Naive thymus-derived CD8-positive, alpha-beta T cell (primary cell): ENCODE results near the gene STK11IP. TPM values are rescaled to one million over a fixed set of nuclear protein-coding genes. Genes with fewer than 3 reads are reported as not detected.

Experiments used
- ATAC-seq, 2 donors: fragments of 150-1000 bp; cut with Tn5 transposase in 1 of 2; sonication (Bioruptor Pico), chemical (Tn5 transposase) in 1 of 2; 1 replicate in 1 of 2; 2 replicates in 1 of 2; pipeline ENCODE4 v1.10.0; 2021; ENCODE audit warnings: mild to moderate bottlenecking in 2 of 2, moderate library complexity in 2 of 2
- POLR2A ChIA-PET: fragments of 350-600 bp; sonication (Branson Sonifier 250); formaldehyde crosslinking; loops from one replicate; lab custom pipeline; 2021; ENCODE audit warnings: antibody characterized with exemption; lab: Charles Lee
- DNase-seq, 10 donors: peaks; one replicate each; pipeline versions ENCODE4 v3.0.0 to v3.0.0-alpha.2; 2020 to 2022
- H3K27ac Mint-ChIP-seq, 10 donors: one replicate each; pipeline ENCODE4 v1.8.0; 2020 to 2022; ENCODE audit warnings: mild to moderate bottlenecking in 10 of 10, mixed read lengths in 10 of 10, moderate library complexity in 4 of 10, inconsistent platforms in 1 of 10
- H3K27me3 Mint-ChIP-seq, 5 donors: one replicate each; pipeline ENCODE4 v1.8.0; 2021 to 2022; ENCODE audit warnings: mixed read lengths in 5 of 5
- H3K36me3 Mint-ChIP-seq, 3 donors: one replicate each; pipeline ENCODE4 v1.8.0; 2020 to 2022; ENCODE audit warnings: mixed read lengths in 3 of 3, mild to moderate bottlenecking in 2 of 3, inconsistent platforms in 1 of 3
- H3K4me1 Mint-ChIP-seq, 4 donors: one replicate each; pipeline ENCODE4 v1.8.0; 2021 to 2022; ENCODE audit warnings: mixed read lengths in 4 of 4
- H3K4me3 Mint-ChIP-seq, 10 donors: one replicate each; pipeline ENCODE4 v1.8.0; 2020 to 2022; ENCODE audit warnings: mild to moderate bottlenecking in 10 of 10, mixed read lengths in 10 of 10, moderate library complexity in 6 of 10, inconsistent platforms in 1 of 10
- H3K9me3 Mint-ChIP-seq, 9 donors: one replicate each; pipeline ENCODE4 v1.8.0; 2020 to 2022; ENCODE audit warnings: mixed read lengths in 9 of 9, mild to moderate bottlenecking in 3 of 9, inconsistent platforms in 1 of 9, moderate library complexity in 1 of 9
- polyA plus RNA-seq, 3 donors: library from polyadenylated mRNA; unstranded; fragments of 300-500 nt; fragmentation: Illumina TruSeq; gene quantifications; one replicate each; pipeline ENCODE4 v1.2.3, GENCODE V29; 2021
- total RNA-seq, 8 experiments: library from RNA in 2 of 8; stranded (reverse) in 2 of 8; gene quantifications; one replicate each; pipeline ENCODE4 v1.2.3 and lab custom pipeline; 2021 to 2026

STK11IP gene
- total and polyA plus RNA-seq, 5 experiments from 2014 or later, result 5.4 to 50.2 (median 9.3) TPM

DNA sequence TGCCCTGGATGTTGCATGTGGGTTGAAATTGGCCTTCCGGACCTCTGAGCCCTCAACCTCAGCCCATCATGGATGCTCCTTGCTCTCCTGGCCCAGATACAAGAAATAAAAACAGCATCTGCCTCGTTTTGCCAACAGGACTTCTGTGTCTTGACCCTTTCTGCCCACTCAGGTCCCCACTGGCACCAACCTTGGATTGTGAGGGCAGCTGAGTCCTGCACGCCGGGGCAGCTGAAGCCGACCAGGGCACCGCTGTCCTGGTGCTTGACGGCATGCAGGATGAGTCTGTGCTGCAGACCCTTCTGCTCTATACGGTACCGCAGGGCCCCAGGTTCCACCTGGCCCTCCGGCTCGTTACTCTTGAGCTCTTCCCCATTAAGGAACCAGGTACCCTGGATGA is 31.0 kb upstream of the STK11IP start:
- H3K27me3 Mint-ChIP-seq, result peaks cover 13 to 56% (median 22%) of the 10 kb centered on the region in 5 donors
- no peak overlapping the region for H3K27ac Mint-ChIP-seq
- POLR2A ChIA-PET, result no interaction called here

GRCh38 chr2:219567131-219567530 is 30.5 kb upstream of the STK11IP start:
- Mint-ChIP-seq H3K27me3 (peaks cover 16 to 61% (median 27%) of the 10 kb centered on the region in 5 donors), H3K4me3 (no peak overlapping the region), H3K27ac (no peak overlapping the region), H3K9me3 (no peaks in the 10 kb centered on the region), H3K4me1 (peaks cover 0 to 5% (median under 1%) of the 10 kb centered on the region in 4 donors), H3K36me3 (no peaks in the 10 kb centered on the region)
- DNase-seq (no peak), ATAC-seq (no peak)
- POLR2A ChIA-PET, result no interaction called here

More for the DNA sequence above, 31.0 kb upstream of the STK11IP start:
- no peak for ATAC-seq
- no peak for DNase-seq
- H3K4me3 Mint-ChIP-seq, result no peak overlapping the region
- no peaks in the 10 kb centered on the region for H3K9me3 Mint-ChIP-seq
- no peaks in the 10 kb centered on the region for H3K36me3 Mint-ChIP-seq
- peaks cover 0 to 4% (median 0%) of the 10 kb centered on the region in 4 donors for H3K4me1 Mint-ChIP-seq

- Mint-ChIP-seq H3K4me3 (no peak overlapping the region), H3K36me3 (no peaks in the 10 kb centered on the region), H3K4me1 (peaks cover 0 to 5% (median under 1%) of the 10 kb centered on the region in 4 donors), H3K9me3 (no peaks in the 10 kb centered on the region), H3K27ac (no peak overlapping the region), H3K27me3 (peaks cover 17 to 59% (median 29%) of the 10 kb centered on the region in 5 donors)
- DNase-seq (no peak), ATAC-seq (no peak)
- POLR2A ChIA-PET, result no interaction called here
These were observed 29.8 kb upstream of the STK11IP start for GRCh38 chr2:219567791-219568361.

DNA sequence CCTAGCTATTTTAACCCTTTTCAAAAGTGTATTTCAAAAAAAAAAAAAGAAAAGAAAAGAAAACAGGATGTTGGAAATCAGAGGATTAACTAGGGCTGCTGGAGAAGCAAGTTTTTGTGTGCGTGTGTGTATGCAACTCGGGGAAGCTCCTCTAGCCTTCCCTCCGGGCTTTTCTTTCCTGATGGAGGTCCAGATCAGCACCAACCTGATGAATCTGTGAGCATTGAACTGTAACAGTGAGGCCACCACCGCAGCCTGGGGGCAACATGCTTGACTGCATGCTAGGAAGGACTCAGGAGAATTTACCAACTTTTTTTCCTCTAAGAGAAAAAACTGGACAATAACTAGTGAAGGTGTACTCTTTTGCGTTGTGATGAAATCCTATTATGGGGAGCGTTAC is 28.6 kb upstream of the STK11IP start:
- POLR2A ChIA-PET, result no interaction called here
- ATAC-seq (no peak), DNase-seq (no peak)
- H3K27me3 Mint-ChIP-seq, result peaks cover 19 to 57% (median 34%) of the 10 kb centered on the region in 5 donors
- peaks cover 0 to 5% (median under 1%) of the 10 kb centered on the region in 4 donors for H3K4me1 Mint-ChIP-seq
- H3K4me3 Mint-ChIP-seq, result peak overlapping the region in 4 of 10 donors; percentile 2 to 29 (median 24)
- no peaks in the 10 kb centered on the region for H3K36me3 Mint-ChIP-seq
- H3K9me3 Mint-ChIP-seq, result no peaks in the 10 kb centered on the region
- peak overlapping the region in 1 of 10 donors; percentile 21 for H3K27ac Mint-ChIP-seq

- no peaks in the 10 kb centered on the region for H3K9me3 Mint-ChIP-seq
- H3K4me3 Mint-ChIP-seq, result peak overlapping the region in 8 of 10 donors; percentile 20 to 64 (median 37)
- peaks cover 0 to 3% (median under 1%) of the 10 kb centered on the region in 4 donors for H3K4me1 Mint-ChIP-seq
- POLR2A ChIA-PET, result no interaction called here
- peaks cover 14 to 52% (median 31%) of the 10 kb centered on the region in 5 donors for H3K27me3 Mint-ChIP-seq
- peak overlapping the region in 1 of 10 donors; percentile 65 for H3K27ac Mint-ChIP-seq
- ATAC-seq, result no peak
- DNase-seq, result no peak
- no peaks in the 10 kb centered on the region for H3K36me3 Mint-ChIP-seq
These were observed 28.0 kb upstream of the STK11IP start for GRCh38 chr2:219569635-219570034.

- peak overlapping the region in 8 of 10 donors; percentile 23 to 67 (median 52) for H3K4me3 Mint-ChIP-seq
- peaks cover 16 to 56% (median 32%) of the 10 kb centered on the region in 5 donors for H3K27me3 Mint-ChIP-seq
- DNase-seq (peak in 1 of 10 donors; percentile 14), ATAC-seq (peak; percentile 50 to 66)
- H3K9me3 Mint-ChIP-seq, result no peaks in the 10 kb centered on the region
- H3K27ac Mint-ChIP-seq, result no peak overlapping the region
- POLR2A ChIA-PET, result interaction anchor here (0.5 to 0.6 kb wide), 2 partner anchors 30 to 52 kb away, joined by 3 read pairs; no protein-coding TSS in a partner anchor
- H3K36me3 Mint-ChIP-seq, result no peaks in the 10 kb centered on the region
- H3K4me1 Mint-ChIP-seq, result peaks cover 0 to 3% (median under 1%) of the 10 kb centered on the region in 4 donors
These were observed 27.3 kb upstream of the STK11IP start for GRCh38 chr2:219570194-219570923.

- H3K9me3 Mint-ChIP-seq, result no peaks in the 10 kb centered on the region
- POLR2A ChIA-PET, result interaction anchor here (0.5 to 0.6 kb wide), 2 partner anchors 29 to 53 kb away, joined by 3 read pairs; no protein-coding TSS in a partner anchor
- H3K27ac Mint-ChIP-seq, result no peak overlapping the region
- peaks cover 0 to 3% (median under 1%) of the 10 kb centered on the region in 4 donors for H3K4me1 Mint-ChIP-seq
- H3K4me3 Mint-ChIP-seq, result peak overlapping the region in 3 of 10 donors; percentile 23 to 43 (median 33)
- H3K36me3 Mint-ChIP-seq, result no peaks in the 10 kb centered on the region
- DNase-seq, result no peak
- H3K27me3 Mint-ChIP-seq, result peaks cover 20 to 62% (median 38%) of the 10 kb centered on the region in 5 donors
- ATAC-seq, result peak; percentile 51 to 60
These were observed 26.7 kb upstream of the STK11IP start for GRCh38 chr2:219570924-219571310.

DNA sequence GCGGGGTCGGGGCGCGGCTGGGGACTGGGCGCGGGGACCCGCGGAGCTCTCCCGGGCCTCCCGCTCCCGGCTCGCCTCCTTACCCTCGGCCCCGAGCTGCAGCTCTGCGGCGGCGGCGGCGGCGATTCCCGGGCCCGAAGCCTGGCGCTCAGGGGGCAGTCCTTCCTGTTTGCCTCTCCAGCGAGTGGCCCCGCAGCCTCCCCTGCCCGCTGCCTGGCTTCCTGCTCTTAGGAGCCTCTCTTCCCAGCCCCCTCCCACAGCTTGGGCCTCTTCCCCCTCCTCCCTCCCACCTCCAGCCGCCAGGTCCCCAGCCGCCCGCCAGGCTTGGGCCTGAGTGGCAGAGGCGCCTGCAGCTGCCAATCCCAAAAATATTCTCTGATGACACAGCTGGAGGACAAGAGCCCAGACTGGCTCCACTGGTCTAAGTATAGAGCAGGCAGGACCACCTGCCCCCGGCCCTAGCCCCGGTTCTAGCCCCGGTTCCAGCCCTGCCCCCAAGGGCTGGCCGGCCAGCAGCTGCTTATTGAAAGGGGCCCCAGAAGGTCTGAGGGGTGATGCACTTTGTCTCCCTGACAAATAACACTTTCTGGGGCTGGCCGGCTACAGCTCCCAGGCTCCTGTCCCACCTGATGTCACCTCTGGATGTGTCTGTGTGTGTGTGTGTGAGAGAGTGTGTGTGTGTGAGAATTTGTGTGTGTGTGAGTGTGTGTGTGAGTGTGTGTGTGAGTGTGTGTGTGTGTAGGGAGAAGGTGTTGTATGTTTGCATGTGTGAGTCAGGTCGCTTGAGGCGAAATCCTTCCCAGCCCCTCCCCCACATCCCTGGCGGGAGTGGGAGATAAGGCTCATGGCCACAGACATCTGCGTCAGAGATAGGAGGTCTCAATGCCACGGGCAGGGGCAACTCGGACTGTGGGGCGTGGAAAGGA is 26.1 kb upstream of the STK11IP start, which contains the start of gene OBSL1:
TSS of gene OBSL1 (minus strand) at position 229 of the 926 bp plus-strand sequence. CDS start 307 bp downstream, outside the sequence.
- Mint-ChIP-seq H3K4me3 (peak within 1 kb of the TSS; percentile 2 to 83 (median 48)), H3K9me3 (no peaks in the 10 kb centered on the region), H3K4me1 (peaks cover 0 to 3% (median under 1%) of the 10 kb centered on the region in 4 donors), H3K27me3 (peaks cover 22 to 68% (median 42%) of the 10 kb centered on the region in 5 donors), H3K36me3 (no peaks in the 10 kb centered on the region), H3K27ac (peak within 1 kb of the TSS in 3 of 10 donors; percentile 19 to 46 (median 21))
- DNase-seq, result no peak
- peak; percentile 51 to 59 for ATAC-seq
- POLR2A ChIA-PET, result no interaction called here

DNA sequence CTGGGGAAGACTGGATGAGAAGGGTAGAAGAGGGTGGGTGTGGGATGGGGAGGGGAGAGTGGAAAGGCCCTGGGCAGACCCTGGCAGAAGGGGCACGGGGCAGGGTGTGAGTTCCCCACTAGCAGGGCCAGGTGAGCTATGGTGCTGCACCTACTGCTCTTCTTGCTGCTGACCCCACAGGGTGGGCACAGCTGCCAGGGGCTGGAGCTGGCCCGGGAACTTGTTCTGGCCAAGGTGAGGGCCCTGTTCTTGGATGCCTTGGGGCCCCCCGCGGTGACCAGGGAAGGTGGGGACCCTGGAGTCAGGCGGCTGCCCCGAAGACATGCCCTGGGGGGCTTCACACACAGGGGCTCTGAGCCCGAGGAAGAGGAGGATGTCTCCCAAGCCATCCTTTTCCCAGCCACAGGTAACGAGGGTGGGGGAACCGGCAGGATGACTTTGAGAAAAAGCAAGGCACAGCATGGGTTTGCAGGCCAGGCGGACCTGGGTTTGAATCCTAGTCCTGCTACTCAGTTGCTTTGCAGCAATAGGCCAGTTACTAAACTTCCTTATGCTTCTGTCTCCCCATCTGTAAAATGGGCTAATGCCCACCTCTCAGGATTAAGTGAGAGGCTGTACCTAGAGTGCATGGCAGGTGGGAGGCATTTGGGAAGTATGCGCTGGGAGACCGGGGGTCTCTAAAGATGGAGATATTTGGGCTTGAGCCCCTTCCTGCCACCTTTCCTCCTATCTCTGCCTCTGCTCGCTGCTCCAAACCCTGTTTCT is 25.2 kb upstream of the STK11IP start, which contains the start of gene INHA:
TSS of gene INHA (plus strand) at position 74 of the 765 bp plus-strand sequence. CDS start at position 139, 65 bp downstream.
- H3K4me3 Mint-ChIP-seq, result peak within 1 kb of the TSS; percentile 7 to 83 (median 34)
- peaks cover 22 to 76% (median 41%) of the 10 kb centered on the region in 5 donors for H3K27me3 Mint-ChIP-seq
- ATAC-seq, result no peak

GRCh38 chr2:219573166-219573565 is 24.5 kb upstream of the STK11IP start:
- no peaks in the 10 kb centered on the region for H3K36me3 Mint-ChIP-seq
- H3K4me3 Mint-ChIP-seq, result peak overlapping the region in 5 of 10 donors; percentile 7 to 46 (median 23)
- ATAC-seq, result no peak
- H3K9me3 Mint-ChIP-seq, result no peaks in the 10 kb centered on the region
- DNase-seq, result no peak
- peaks cover 22 to 73% (median 35%) of the 10 kb centered on the region in 5 donors for H3K27me3 Mint-ChIP-seq
- POLR2A ChIA-PET, result no interaction called here
- H3K4me1 Mint-ChIP-seq, result peaks cover 0 to 2% (median under 1%) of the 10 kb centered on the region in 4 donors
- no peak overlapping the region for H3K27ac Mint-ChIP-seq

More for the DNA sequence above, 25.2 kb upstream of the STK11IP start, which contains the start of gene INHA:
- no peaks in the 10 kb centered on the region for H3K9me3 Mint-ChIP-seq
- POLR2A ChIA-PET, result no interaction called here
- H3K4me1 Mint-ChIP-seq, result peaks cover 0 to 3% (median under 1%) of the 10 kb centered on the region in 4 donors
- DNase-seq, result no peak
- no peaks in the 10 kb centered on the region for H3K36me3 Mint-ChIP-seq
- peak within 1 kb of the TSS in 3 of 10 donors; percentile 19 to 46 (median 21) for H3K27ac Mint-ChIP-seq
